ENCODE measurements around the gene NOTCH4. TPM values are rescaled to one million over a fixed set of nuclear protein-coding genes. Genes with fewer than 3 reads are reported as not detected.
"Not testable (repeated sequence)": the region's sequence is repeated elsewhere in the genome, so short reads cannot be mapped to it uniquely, and the experiment has no call there.

The NOTCH4 gene
- total RNA-seq, 4 donors from 2014 or later, result 15.1 to 208 (median 49.7) TPM

DNA sequence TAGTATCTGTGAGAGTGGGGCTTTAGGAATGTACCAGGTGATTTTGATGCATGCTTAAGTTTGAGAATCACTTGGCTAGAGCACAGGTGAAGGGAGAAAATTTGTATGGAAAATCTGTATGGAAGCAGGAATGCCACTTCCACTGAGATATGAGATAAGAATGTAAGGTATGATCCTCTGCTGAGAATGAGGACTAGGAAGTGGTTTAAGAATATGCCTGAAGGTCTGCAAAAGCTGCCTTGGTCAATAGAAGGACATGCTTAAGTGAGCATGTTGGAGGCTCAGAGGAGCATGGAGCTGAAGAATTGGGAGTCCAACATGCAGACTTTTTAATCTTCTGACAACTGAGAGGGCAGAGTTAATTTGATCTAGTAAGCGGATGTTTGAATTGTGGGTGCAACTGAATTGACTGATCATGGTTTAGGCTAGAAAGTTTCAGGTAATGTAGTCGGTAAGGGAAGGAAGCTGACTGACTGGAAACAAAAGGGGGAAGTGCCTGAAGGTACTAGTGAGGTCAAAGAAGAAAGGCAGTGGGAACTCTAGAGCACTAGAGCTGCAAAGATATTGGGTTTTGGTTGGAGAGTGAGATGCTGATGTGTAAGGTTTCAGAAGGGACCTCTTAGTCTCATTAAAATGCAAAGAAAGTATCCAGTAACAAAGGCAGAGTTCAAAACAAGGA lies 28.6 kb upstream of the NOTCH4 start:
- ATAC-seq (ENCODE audit: low FRiP score) (no peak), DNase-seq (ENCODE audit: low spot score) (no peak)
- no peak for TF ChIP-seq CTCF (IDR thresholded peaks at IDR 0.05)

DNA sequence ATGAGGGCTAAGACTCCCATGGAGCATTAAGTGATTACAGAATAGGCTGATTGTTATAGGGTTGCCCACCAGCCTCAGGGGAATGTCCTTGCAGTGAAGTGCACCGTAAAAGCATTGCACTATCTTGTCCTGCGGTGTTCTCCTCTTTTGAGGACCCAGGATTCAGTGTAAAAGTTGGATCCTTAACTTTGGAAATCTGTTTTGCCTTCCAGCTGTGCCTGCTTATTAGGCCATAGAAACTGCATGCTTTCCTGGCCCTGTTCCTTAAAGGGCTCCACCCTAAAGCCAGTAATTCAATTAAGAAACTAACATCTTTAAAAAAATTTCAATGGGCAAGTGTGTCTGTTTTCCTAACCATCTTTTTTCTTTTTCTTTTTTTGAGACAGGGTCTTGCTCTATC lies 25.4 kb upstream of the NOTCH4 start:
- no peak for TF ChIP-seq CTCF (IDR thresholded peaks at IDR 0.05)
- ATAC-seq (ENCODE audit: low FRiP score) (no peak), DNase-seq (ENCODE audit: low spot score) (no peak)

GRCh38 chr6:32247401-32247800 lies 23.5 kb upstream of the NOTCH4 start:
- no peak for ATAC-seq (ENCODE audit: low FRiP score)
- DNase-seq (ENCODE audit: low spot score), result no peak
- no peak for TF ChIP-seq CTCF (IDR thresholded peaks at IDR 0.05)

- DNase-seq (ENCODE audit: low spot score) (peak; percentile 66), ATAC-seq (ENCODE audit: low FRiP score) (peak; percentile 85)
- TF ChIP-seq CTCF (IDR thresholded peaks at IDR 0.05), result peak in 2 of 3 donors; percentile 56 to 90
Observed at GRCh38 chr6:32244946-32245398, 21.1 kb upstream of the NOTCH4 start.

GRCh38 chr6:32244270-32244669 lies 20.4 kb upstream of the NOTCH4 start:
- ATAC-seq (ENCODE audit: low FRiP score), result peak; percentile 67
- no peak for DNase-seq (ENCODE audit: low spot score)
- TF ChIP-seq CTCF (IDR thresholded peaks at IDR 0.05), result no peak

GRCh38 chr6:32242318-32242813 lies 18.5 kb upstream of the NOTCH4 start:
- not testable (repeated sequence) for DNase-seq (ENCODE audit: low spot score); ATAC-seq (ENCODE audit: low FRiP score)

GRCh38 chr6:32240686-32241085 lies 16.8 kb upstream of the NOTCH4 start:
- ATAC-seq (ENCODE audit: low FRiP score) (no peak), DNase-seq (ENCODE audit: low spot score) (no peak)
- TF ChIP-seq CTCF (IDR thresholded peaks at IDR 0.05), result no peak
